K562 (cell line): ENCODE data around the gene LMAN2. TPM values are rescaled to one million over a fixed set of nuclear protein-coding genes. Genes with fewer than 3 reads are reported as not detected.

Source experiments
- EP300 ChIP-seq: IDR thresholded peaks from 2 replicates; pipeline ENCODE4 v1.6.1; 2012; ENCODE audit warnings: low read length, improper control_type of control experiment
- GMEB1 ChIP-seq: fragments of 250-450 bp; sonication (Bioruptor Pico); IDR thresholded peaks from 2 replicates; pipeline ENCODE4 v1.4.0; 2020; ENCODE audit warnings: mild to moderate bottlenecking
- GTF2E2 ChIP-seq: fragments of 200-800 bp; sonication (Bioruptor generic); IDR thresholded peaks from 2 replicates; pipeline ENCODE4 v1.6.1; 2016; ENCODE audit warnings: missing genetic modification characterization, missing compliant biosample characterization
- MTF1 ChIP-seq: fragments of 250-450 bp; sonication (Bioruptor Pico); IDR thresholded peaks from 2 replicates; pipeline ENCODE4 v1.9.0; 2021; ENCODE audit warnings: moderate library complexity, mild to moderate bottlenecking, inconsistent platforms, borderline replicate concordance
- NR2F6 ChIP-seq: fragments of 450-650 bp; formaldehyde crosslinking; IDR thresholded peaks from 2 replicates; pipeline ENCODE4 v1.4.0; 2020; ENCODE audit warnings: mild to moderate bottlenecking
- PHF8 ChIP-seq: fragments of 200-600 bp; sonication (generic); IDR thresholded peaks from 2 replicates; pipeline ENCODE4 v1.6.1; 2012; ENCODE audit warnings: mixed run types, mild to moderate bottlenecking, inconsistent platforms, low read length, moderate library complexity, borderline replicate concordance
- SMARCA4 ChIP-seq: fragments of 450-650 bp; IDR thresholded peaks from 2 replicates; pipeline ENCODE4 v1.6.1; 2016
- SRSF1 ChIP-seq: fragments of 200-400 bp; formaldehyde crosslinking; IDR thresholded peaks from 2 replicates; pipeline ENCODE4 v1.6.1; 2017; ENCODE audit warnings: mild to moderate bottlenecking, low read depth, low read length, moderate library complexity
- TFAP4 ChIP-seq: sonication (generic); formaldehyde crosslinking; IDR thresholded peaks from 2 replicates; pipeline ENCODE4 v1.8.0; 2022; ENCODE audit warnings: missing genetic modification reagents, mild to moderate bottlenecking, moderate library complexity, borderline replicate concordance
- ZBTB5 ChIP-seq: fragments of 450-650 bp; IDR thresholded peaks from 2 replicates; pipeline ENCODE4 v1.6.1; 2017; ENCODE audit warnings: antibody characterized with exemption
- ZBTB8A ChIP-seq: fragments of 450-650 bp; IDR thresholded peaks from 2 replicates; pipeline ENCODE4 v1.6.1; 2018; ENCODE audit warnings: mild to moderate bottlenecking, moderate library complexity; ENCODE audit not compliant: partially characterized antibody
- ZEB2 ChIP-seq: fragments of 450-650 bp; IDR thresholded peaks from 2 replicates; pipeline ENCODE4 v1.6.1; 2016
- ZFP30 ChIP-seq: fragments of 250-450 bp; sonication (Bioruptor Pico); IDR thresholded peaks from 2 replicates; pipeline ENCODE4 v1.8.0; 2022; ENCODE audit warnings: moderate library complexity, mild to moderate bottlenecking, inconsistent platforms, borderline replicate concordance
- ZNF778 ChIP-seq: fragments of 450-650 bp; formaldehyde crosslinking; IDR thresholded peaks from 2 replicates; pipeline ENCODE4 v1.4.0; 2020; ENCODE audit warnings: mild to moderate bottlenecking, moderate library complexity
- polyA plus RNA-seq, 8 experiments: library from polyadenylated mRNA; depleted of rRNA in 4 of 8; stranded (reverse) in 5 of 8; unstranded in 3 of 8; fragments of >200 nt; fragmentation: Nextera tagmentation in 2 of 8; fragmentation: Illumina TruSeq in 1 of 8; extraction: Ambion mirVana in 2 of 8; extraction: Trizol in 1 of 8; gene quantifications; 2 replicates each; pipeline versions ENCODE4 v1.2.1 to v1.2.3, GENCODE V29; 2011 to 2014; ENCODE audit warnings: inconsistent platforms in 1 of 8, missing spikeins in 1 of 8
- total RNA-seq, 7 experiments: library from RNA; depleted of rRNA in 6 of 7; stranded (reverse); fragments of >200 nt in 6 of 7; fragmentation: Illumina TruSeq in 2 of 7; extraction: Trizol in 2 of 7; gene quantifications; 2 replicates each; pipeline versions ENCODE4 v1.2.1 to v1.2.3, GENCODE V29; 2011 to 2021; ENCODE audit warnings: low replicate concordance in 1 of 7
- TF ChIP-seq, protein P1 (sequence below), 2 experiments: IDR thresholded peaks; 2 replicates each; pipeline ENCODE4 v1.6.1; 2012; ENCODE audit warnings: improper control_type of control experiment in 2 of 2, low read depth in 2 of 2, low read length in 2 of 2, borderline replicate concordance in 1 of 2
- TF ChIP-seq, protein P2 (sequence below), 2 experiments: fragments of 450-650 bp in 1 of 2; sonication (generic) in 1 of 2; formaldehyde crosslinking; conservative IDR thresholded peaks; 2 replicates each; pipeline versions ENCODE4 v1.4.0 to v1.8.1; 2020 to 2022; ENCODE audit warnings: mild to moderate bottlenecking in 1 of 2, missing genetic modification reagents in 1 of 2
- TF ChIP-seq, protein P3 (sequence below): fragments of 250-450 bp; sonication (Bioruptor Pico); IDR thresholded peaks from 2 replicates; pipeline ENCODE4 v1.6.1; 2021; ENCODE audit warnings: mild to moderate bottlenecking

Gene LMAN2
- total and polyA plus RNA-seq, 9 of the 15 experiments (the other 6 are each of a cell fraction or from before 2014, with no cell fraction given), result 2.7 to 254 (median 136) TPM

- TF ChIP-seq, protein P1, sequence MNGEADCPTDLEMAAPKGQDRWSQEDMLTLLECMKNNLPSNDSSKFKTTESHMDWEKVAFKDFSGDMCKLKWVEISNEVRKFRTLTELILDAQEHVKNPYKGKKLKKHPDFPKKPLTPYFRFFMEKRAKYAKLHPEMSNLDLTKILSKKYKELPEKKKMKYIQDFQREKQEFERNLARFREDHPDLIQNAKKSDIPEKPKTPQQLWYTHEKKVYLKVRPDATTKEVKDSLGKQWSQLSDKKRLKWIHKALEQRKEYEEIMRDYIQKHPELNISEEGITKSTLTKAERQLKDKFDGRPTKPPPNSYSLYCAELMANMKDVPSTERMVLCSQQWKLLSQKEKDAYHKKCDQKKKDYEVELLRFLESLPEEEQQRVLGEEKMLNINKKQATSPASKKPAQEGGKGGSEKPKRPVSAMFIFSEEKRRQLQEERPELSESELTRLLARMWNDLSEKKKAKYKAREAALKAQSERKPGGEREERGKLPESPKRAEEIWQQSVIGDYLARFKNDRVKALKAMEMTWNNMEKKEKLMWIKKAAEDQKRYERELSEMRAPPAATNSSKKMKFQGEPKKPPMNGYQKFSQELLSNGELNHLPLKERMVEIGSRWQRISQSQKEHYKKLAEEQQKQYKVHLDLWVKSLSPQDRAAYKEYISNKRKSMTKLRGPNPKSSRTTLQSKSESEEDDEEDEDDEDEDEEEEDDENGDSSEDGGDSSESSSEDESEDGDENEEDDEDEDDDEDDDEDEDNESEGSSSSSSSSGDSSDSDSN (IDR thresholded peaks at IDR 0.05; ENCODE audit: borderline replicate concordance in 1 of 2, low read depth in 2 of 2, low read length in 2 of 2), result 0 out of 4 replicates have a peak, but pooled peaks of 1 of the 2 experiments have one; percentile 59
- TF ChIP-seq PHF8, result peak; percentile 76; the same call in 1 of the 2 replicates
- no peak for TF ChIP-seq MTF1 (CRISPR knock-in tag)
- TF ChIP-seq, protein P2, sequence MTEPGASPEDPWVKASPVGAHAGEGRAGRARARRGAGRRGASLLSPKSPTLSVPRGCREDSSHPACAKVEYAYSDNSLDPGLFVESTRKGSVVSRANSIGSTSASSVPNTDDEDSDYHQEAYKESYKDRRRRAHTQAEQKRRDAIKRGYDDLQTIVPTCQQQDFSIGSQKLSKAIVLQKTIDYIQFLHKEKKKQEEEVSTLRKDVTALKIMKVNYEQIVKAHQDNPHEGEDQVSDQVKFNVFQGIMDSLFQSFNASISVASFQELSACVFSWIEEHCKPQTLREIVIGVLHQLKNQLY (CRISPR knock-in tag; conservative IDR thresholded peaks at IDR 0.05), result no peak
- TF ChIP-seq, protein P3, sequence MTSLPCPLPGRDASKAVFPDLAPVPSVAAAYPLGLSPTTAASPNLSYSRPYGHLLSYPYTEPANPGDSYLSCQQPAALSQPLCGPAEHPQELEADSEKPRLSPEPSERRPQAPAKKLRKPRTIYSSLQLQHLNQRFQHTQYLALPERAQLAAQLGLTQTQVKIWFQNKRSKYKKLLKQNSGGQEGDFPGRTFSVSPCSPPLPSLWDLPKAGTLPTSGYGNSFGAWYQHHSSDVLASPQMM, result no peak
- TF ChIP-seq ZBTB8A, result no peak
- TF ChIP-seq SMARCA4, result no peak
- TF ChIP-seq NR2F6 (CRISPR knock-in tag), result no peak
- TF ChIP-seq ZNF778 (CRISPR knock-in tag), result no peak
- no peak for TF ChIP-seq GTF2E2 (tag)
- TF ChIP-seq EP300, result no peak
- peak; percentile 49 for TF ChIP-seq ZEB2
- peak; percentile 63; the same call in 1 of the 2 replicates for TF ChIP-seq TFAP4 (CRISPR knock-in tag)
- TF ChIP-seq GMEB1, result no peak
- TF ChIP-seq SRSF1, result no peak
- TF ChIP-seq ZFP30 (CRISPR knock-in tag), result no peak
- TF ChIP-seq ZBTB5, result no peak
Measured at GRCh38 chr5:177362610-177363507, 11.4 kb upstream of the LMAN2 start (continued).
